HepG2 (cell line): Measurements from ENCODE around the gene C19orf44. TPM values are rescaled to one million over a fixed set of nuclear protein-coding genes. Genes with fewer than 3 reads are reported as not detected.
A peak's percentile ranks its signal among the peaks of the same experiment; 100 is the strongest.

Experiments used
- AKAP8 ChIP-seq: sonication (generic); formaldehyde crosslinking; IDR thresholded peaks from 2 replicates; pipeline ENCODE4 v1.5.1; 2020; ENCODE audit warnings: mild to moderate bottlenecking, missing genetic modification reagents
- HMG20A ChIP-seq: IDR thresholded peaks from 2 replicates; pipeline ENCODE4 v1.6.1; 2016; ENCODE audit warnings: borderline replicate concordance
- HOXA9 ChIP-seq: sonication (generic); formaldehyde crosslinking; IDR thresholded peaks from 2 replicates; pipeline ENCODE4 v1.8.1; 2022; ENCODE audit warnings: missing genetic modification reagents, mild to moderate bottlenecking, moderate library complexity, borderline replicate concordance
- JARID2 ChIP-seq: sonication (generic); formaldehyde crosslinking; IDR thresholded peaks from 2 replicates; pipeline ENCODE4 v1.8.1; 2023; ENCODE audit warnings: missing genetic modification reagents, inconsistent platforms; ENCODE audit not compliant: insufficient replicate concordance
- MAFK ChIP-seq, 2 experiments: IDR thresholded peaks in 1 of 2; conservative IDR thresholded peaks in 1 of 2; 2 replicates each; pipeline ENCODE4 v1.6.1; 2011; ENCODE audit warnings: improper control_type of control experiment in 2 of 2, low read length in 2 of 2
- PITX1 ChIP-seq: sonication (generic); formaldehyde crosslinking; IDR thresholded peaks from 2 replicates; pipeline ENCODE4 v1.5.1; 2020; ENCODE audit warnings: mild to moderate bottlenecking, missing genetic modification reagents
- POGZ ChIP-seq: sonication (generic); formaldehyde crosslinking; IDR thresholded peaks from 2 replicates; pipeline ENCODE4 v1.4.0; 2020; ENCODE audit warnings: mild to moderate bottlenecking, missing genetic modification reagents
- PPARG ChIP-seq: conservative IDR thresholded peaks from 2 replicates; pipeline ENCODE4 v1.6.1; 2016; ENCODE audit warnings: missing biosample characterization, missing genetic modification reagents
- PRMT3 ChIP-seq: sonication (generic); formaldehyde crosslinking; IDR thresholded peaks from 2 replicates; pipeline ENCODE4 v1.8.1; 2022; ENCODE audit warnings: low read depth, mild to moderate bottlenecking, moderate library complexity, missing genetic modification reagents, borderline replicate concordance
- SCMH1 ChIP-seq: sonication (generic); formaldehyde crosslinking; IDR thresholded peaks from 2 replicates; pipeline ENCODE4 v1.9.0; 2021; ENCODE audit warnings: missing genetic modification reagents, mild to moderate bottlenecking, borderline replicate concordance
- SP2 ChIP-seq: sonication (generic); formaldehyde crosslinking; IDR thresholded peaks from 2 replicates; pipeline ENCODE4 v1.5.1; 2020; ENCODE audit warnings: mild to moderate bottlenecking, missing genetic modification reagents
- SRSF9 ChIP-seq: fragments of 200-400 bp; formaldehyde crosslinking; IDR thresholded peaks from 2 replicates; pipeline ENCODE4 v1.6.1; 2018; ENCODE audit warnings: borderline replicate concordance, mild to moderate bottlenecking, low read depth, low read length; ENCODE audit not compliant: insufficient read depth, poor library complexity, severe bottlenecking
- TCF12 ChIP-seq, 2 experiments: fragments of 450-650 bp in 1 of 2; sonication (generic) in 1 of 2; formaldehyde crosslinking in 1 of 2; IDR thresholded peaks; 2 replicates each; pipeline versions ENCODE4 v1.6.1 to v1.8.0; 2017 to 2022; ENCODE audit warnings: antibody characterized with exemption in 1 of 2, mild to moderate bottlenecking in 1 of 2, missing genetic modification reagents in 1 of 2, moderate library complexity in 1 of 2
- ZNF232 ChIP-seq: sonication (generic); formaldehyde crosslinking; IDR thresholded peaks from 2 replicates; pipeline ENCODE4 v1.4.0; 2020; ENCODE audit warnings: missing genetic modification reagents, borderline replicate concordance
- ZNF317 ChIP-seq: sonication (generic); formaldehyde crosslinking; IDR thresholded peaks from 2 replicates; pipeline ENCODE4 v1.5.0; 2020; ENCODE audit warnings: mild to moderate bottlenecking, missing genetic modification reagents
- ZNF382 ChIP-seq: sonication (generic); formaldehyde crosslinking; IDR thresholded peaks from 2 replicates; pipeline ENCODE4 v1.5.0; 2020; ENCODE audit warnings: missing genetic modification reagents, mild to moderate bottlenecking, borderline replicate concordance
- ZNF616 ChIP-seq: sonication (generic); formaldehyde crosslinking; IDR thresholded peaks from 2 replicates; pipeline ENCODE4 v1.5.0; 2020; ENCODE audit warnings: low read depth, mild to moderate bottlenecking, missing genetic modification reagents
- ZNF670 ChIP-seq: sonication (generic); formaldehyde crosslinking; IDR thresholded peaks from 2 replicates; pipeline ENCODE4 v1.8.0; 2022; ENCODE audit warnings: mild to moderate bottlenecking, missing genetic modification reagents, borderline replicate concordance
- polyA plus RNA-seq, 8 experiments: library from polyadenylated mRNA; depleted of rRNA in 3 of 8; stranded (reverse) in 7 of 8; unstranded in 1 of 8; fragments of >200 nt; fragmentation: Illumina TruSeq in 4 of 8; extraction: Trizol in 4 of 8; gene quantifications; 2 replicates each; pipeline versions ENCODE4 v1.2.1 to v1.2.3, GENCODE V29; 2011 to 2016; ENCODE audit warnings: low read depth in 4 of 8, missing spikeins in 1 of 8, mixed read lengths in 1 of 8; ENCODE audit not compliant: insufficient read depth in 1 of 8
- total RNA-seq, 5 experiments: library from RNA; depleted of rRNA; stranded (reverse); fragments of >200 nt; fragmentation: Illumina TruSeq; extraction: Trizol; gene quantifications; 2 replicates each; pipeline ENCODE4 v1.2.3, GENCODE V29; 2016; ENCODE audit warnings: low read depth in 1 of 5
- TF ChIP-seq, protein P1 (sequence below): sonication (generic); formaldehyde crosslinking; IDR thresholded peaks from 2 replicates; pipeline ENCODE4 v1.4.0; 2020; ENCODE audit warnings: missing genetic modification reagents, borderline replicate concordance
- TF ChIP-seq, protein P2 (sequence below): sonication (generic); formaldehyde crosslinking; IDR thresholded peaks from 2 replicates; pipeline ENCODE4 v1.8.1; 2022; ENCODE audit warnings: low read depth, mild to moderate bottlenecking, missing genetic modification reagents
- TF ChIP-seq, protein P3 (sequence below): sonication (generic); formaldehyde crosslinking; IDR thresholded peaks from 2 replicates; pipeline ENCODE4 v1.4.0; 2020; ENCODE audit warnings: missing genetic modification reagents, borderline replicate concordance

Gene C19orf44
- total and polyA plus RNA-seq, 2 of the 13 experiments (the other 11 are each of a cell fraction or from before 2014, with no cell fraction given), result 3.2 to 4.3 TPM

DNA sequence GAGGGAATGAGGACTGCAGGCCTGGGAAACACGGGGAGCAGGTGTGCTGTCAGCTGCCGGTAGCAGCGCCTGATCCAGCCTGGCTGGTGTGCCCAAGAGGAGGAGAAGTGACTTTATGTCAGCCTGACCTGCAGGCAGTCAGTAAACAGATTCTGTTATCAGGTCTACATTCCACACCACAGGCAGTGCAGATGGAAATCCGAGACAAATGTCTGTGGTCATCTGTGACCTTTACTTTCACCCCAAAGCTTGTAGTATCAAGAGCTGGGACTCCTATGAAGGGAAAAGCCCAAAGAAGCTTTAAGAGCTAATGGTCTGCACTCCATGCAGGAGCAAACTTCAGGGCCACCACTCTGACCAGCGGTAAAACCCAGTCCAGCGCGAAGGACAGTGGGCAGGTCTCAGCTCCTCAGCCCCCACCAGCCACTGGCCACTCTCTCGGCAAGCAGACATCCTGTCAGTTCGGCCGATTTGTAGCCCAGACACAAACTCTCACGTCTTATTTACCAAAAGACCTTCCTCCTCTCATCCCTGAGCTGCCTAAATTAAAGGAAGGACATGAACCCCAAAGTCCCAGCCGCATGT is 32.1 kb upstream of the C19orf44 start (continued):
- TF ChIP-seq, protein P1, sequence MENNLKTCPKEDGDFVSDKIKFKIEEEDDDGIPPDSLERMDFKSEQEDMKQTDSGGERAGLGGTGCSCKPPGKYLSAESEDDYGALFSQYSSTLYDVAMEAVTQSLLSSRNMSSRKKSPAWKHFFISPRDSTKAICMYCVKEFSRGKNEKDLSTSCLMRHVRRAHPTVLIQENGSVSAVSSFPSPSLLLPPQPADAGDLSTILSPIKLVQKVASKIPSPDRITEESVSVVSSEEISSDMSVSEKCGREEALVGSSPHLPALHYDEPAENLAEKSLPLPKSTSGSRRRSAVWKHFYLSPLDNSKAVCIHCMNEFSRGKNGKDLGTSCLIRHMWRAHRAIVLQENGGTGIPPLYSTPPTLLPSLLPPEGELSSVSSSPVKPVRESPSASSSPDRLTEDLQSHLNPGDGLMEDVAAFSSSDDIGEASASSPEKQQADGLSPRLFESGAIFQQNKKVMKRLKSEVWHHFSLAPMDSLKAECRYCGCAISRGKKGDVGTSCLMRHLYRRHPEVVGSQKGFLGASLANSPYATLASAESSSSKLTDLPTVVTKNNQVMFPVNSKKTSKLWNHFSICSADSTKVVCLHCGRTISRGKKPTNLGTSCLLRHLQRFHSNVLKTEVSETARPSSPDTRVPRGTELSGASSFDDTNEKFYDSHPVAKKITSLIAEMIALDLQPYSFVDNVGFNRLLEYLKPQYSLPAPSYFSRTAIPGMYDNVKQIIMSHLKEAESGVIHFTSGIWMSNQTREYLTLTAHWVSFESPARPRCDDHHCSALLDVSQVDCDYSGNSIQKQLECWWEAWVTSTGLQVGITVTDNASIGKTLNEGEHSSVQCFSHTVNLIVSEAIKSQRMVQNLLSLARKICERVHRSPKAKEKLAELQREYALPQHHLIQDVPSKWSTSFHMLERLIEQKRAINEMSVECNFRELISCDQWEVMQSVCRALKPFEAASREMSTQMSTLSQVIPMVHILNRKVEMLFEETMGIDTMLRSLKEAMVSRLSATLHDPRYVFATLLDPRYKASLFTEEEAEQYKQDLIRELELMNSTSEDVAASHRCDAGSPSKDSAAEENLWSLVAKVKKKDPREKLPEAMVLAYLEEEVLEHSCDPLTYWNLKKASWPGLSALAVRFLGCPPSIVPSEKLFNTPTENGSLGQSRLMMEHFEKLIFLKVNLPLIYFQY, result no peak
- TF ChIP-seq ZNF616 (no peak), SP2 (CRISPR knock-in tag) (no peak), PPARG (0 out of 2 replicates have a peak, but pooled peaks have one; percentile 41), AKAP8 (CRISPR knock-in tag) (no peak; the same call in 1 of the 2 replicates), POGZ (no peak), SCMH1 (CRISPR knock-in tag) (no peak), ZNF317 (peak; percentile 97), MAFK (conservative IDR thresholded peaks at IDR 0.05 in 1 of 2, IDR thresholded peaks at IDR 0.05 in 1 of 2; ENCODE audit: low read length in 2 of 2) (no peak), HOXA9 (CRISPR knock-in tag) (no peak), JARID2 (no peak), ZNF232 (CRISPR knock-in tag) (0 out of 2 replicates have a peak, but pooled peaks have one; percentile 45), TCF12 (IDR thresholded peaks at IDR 0.05) (no peak), TCF12 (CRISPR knock-in tag; IDR thresholded peaks at IDR 0.05) (no peak), ZNF382 (CRISPR knock-in tag) (no peak), HMG20A (CRISPR knock-in tag) (no peak; the same call in 1 of the 2 replicates), ZNF670 (CRISPR knock-in tag) (no peak), PRMT3 (CRISPR knock-in tag) (no peak), SRSF9 (no peak), PITX1 (no peak)
- TF ChIP-seq, protein P2, sequence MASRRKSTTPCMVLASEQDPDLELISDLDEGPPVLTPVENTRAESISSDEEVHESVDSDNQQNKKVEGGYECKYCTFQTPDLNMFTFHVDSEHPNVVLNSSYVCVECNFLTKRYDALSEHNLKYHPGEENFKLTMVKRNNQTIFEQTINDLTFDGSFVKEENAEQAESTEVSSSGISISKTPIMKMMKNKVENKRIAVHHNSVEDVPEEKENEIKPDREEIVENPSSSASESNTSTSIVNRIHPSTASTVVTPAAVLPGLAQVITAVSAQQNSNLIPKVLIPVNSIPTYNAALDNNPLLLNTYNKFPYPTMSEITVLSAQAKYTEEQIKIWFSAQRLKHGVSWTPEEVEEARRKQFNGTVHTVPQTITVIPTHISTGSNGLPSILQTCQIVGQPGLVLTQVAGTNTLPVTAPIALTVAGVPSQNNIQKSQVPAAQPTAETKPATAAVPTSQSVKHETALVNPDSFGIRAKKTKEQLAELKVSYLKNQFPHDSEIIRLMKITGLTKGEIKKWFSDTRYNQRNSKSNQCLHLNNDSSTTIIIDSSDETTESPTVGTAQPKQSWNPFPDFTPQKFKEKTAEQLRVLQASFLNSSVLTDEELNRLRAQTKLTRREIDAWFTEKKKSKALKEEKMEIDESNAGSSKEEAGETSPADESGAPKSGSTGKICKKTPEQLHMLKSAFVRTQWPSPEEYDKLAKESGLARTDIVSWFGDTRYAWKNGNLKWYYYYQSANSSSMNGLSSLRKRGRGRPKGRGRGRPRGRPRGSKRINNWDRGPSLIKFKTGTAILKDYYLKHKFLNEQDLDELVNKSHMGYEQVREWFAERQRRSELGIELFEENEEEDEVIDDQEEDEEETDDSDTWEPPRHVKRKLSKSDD (CRISPR knock-in tag), result no peak
- TF ChIP-seq, protein P3, sequence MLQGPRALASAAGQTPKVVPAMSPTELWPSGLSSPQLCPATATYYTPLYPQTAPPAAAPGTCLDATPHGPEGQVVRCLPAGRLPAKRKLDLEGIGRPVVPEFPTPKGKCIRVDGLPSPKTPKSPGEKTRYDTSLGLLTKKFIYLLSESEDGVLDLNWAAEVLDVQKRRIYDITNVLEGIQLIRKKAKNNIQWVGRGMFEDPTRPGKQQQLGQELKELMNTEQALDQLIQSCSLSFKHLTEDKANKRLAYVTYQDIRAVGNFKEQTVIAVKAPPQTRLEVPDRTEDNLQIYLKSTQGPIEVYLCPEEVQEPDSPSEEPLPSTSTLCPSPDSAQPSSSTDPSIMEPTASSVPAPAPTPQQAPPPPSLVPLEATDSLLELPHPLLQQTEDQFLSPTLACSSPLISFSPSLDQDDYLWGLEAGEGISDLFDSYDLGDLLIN (CRISPR knock-in tag), result no peak
